ENCODE measurements around the gene RXRA. TPM values are rescaled to one million over a fixed set of nuclear protein-coding genes. Genes with fewer than 3 reads are reported as not detected.

RXRA gene
- total and polyA plus RNA-seq, 2 of the 4 experiments (the other 2 are of a cell fraction) = 7.5 to 17.9 TPM

DNA sequence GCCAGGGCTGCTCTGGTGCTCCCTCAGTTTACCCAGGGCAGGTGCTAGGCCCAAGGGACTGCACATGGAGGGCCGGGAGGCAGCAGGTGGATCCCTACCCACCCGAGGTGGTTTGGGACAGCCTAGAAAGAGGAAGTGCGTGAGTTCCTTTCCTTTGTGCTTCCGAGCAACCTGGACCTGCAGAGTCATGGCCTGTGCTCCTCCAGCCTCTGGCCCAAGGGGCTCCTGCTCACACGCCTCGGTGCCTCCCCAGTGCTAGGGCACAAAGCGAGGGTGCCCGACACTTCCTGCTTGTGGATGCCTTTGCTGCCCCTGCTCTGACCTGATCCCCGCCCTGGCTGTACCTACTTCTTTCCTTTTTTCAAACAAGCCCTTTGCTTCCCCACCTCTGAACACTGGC is 79.3 kb downstream of the RXRA start:
- no peaks in the 10 kb centered on the region for H3K9me3 ChIP-seq (ENCODE audit: control insufficient read depth, insufficient read depth, low read length)
- peak overlapping the region; percentile 10 for H2AFZ ChIP-seq (replicated peaks; ENCODE audit: low read length, poor library complexity)
- POLR2A ChIA-PET (ENCODE audit: unreplicated experiment) = no interaction called here
- H3K4me2 ChIP-seq (ENCODE audit: low read depth, low read length) = no peak overlapping the region
- H3K4me3 ChIP-seq (ENCODE audit: insufficient read depth, low read depth, low read length) = no peak overlapping the region
- 100% methylated on average over 2 of the region's 9 CpGs; no CpG with 5 or more reads in 1 of the 2 experiments for WGBS, 2 experiments (ENCODE audit: extremely low coverage in 2 of 2, insufficient read length in 1 of 2)
- H3K56ac ChIP-seq (ENCODE audit: extremely low read depth, insufficient read depth, low read length) = no peak overlapping the region
- ATAC-seq (ENCODE audit: low read depth) (no peak), DNase-seq (no peak)
- H2AK9ac ChIP-seq (replicated peaks; ENCODE audit: low read depth, low read length, poor library complexity) = no peak overlapping the region
- no TSS peak for BruUV-seq (replicated peaks)
- H2BK15ac ChIP-seq (ENCODE audit: low read depth, low read length) = peak overlapping the region; percentile 54; the same call in 2 of the 3 replicates
- CTCF ChIA-PET = no interaction called here
- H2AK5ac ChIP-seq (ENCODE audit: low read depth, low read length) = peak overlapping the region; percentile 39; the same call in 1 of the 2 replicates
- no peak overlapping the region for H2BK20ac ChIP-seq (ENCODE audit: low read depth, low read length)
- H3K27ac ChIP-seq (ENCODE audit: insufficient read depth, low read length) = no peak overlapping the region
- H4K20me1 ChIP-seq (ENCODE audit: insufficient read depth, low read length) = peaks cover 61% of the 10 kb centered on the region
- H2BK120ac ChIP-seq (ENCODE audit: low read depth, low read length) = peak overlapping the region; percentile 3
- in situ Hi-C loops (cut with MboI; ENCODE audit: low sequenced_read_pairs) (loop anchor here (25.0 kb wide), 1 partner anchor 593 kb away; no protein-coding TSS in a partner anchor), intact Hi-C loops (cut with micrococcal nuclease) (no loop called here), dilution Hi-C loops (cut with HindIII; ENCODE audit: low sequenced_read_pairs, unreplicated experiment) (no loop called here)
- H3K23ac ChIP-seq (ENCODE audit: low read depth, low read length) = no peak overlapping the region
- no peak overlapping the region for H3K18ac ChIP-seq (ENCODE audit: low read depth, low read length)
- TF ChIP-seq MAFK (IDR thresholded peaks at IDR 0.05; ENCODE audit: low read depth, low read length) = no peak
- TF ChIP-seq RCOR1 (IDR thresholded peaks at IDR 0.05; ENCODE audit: insufficient replicate concordance, low read length) = no peak
- TF ChIP-seq, protein P1, sequence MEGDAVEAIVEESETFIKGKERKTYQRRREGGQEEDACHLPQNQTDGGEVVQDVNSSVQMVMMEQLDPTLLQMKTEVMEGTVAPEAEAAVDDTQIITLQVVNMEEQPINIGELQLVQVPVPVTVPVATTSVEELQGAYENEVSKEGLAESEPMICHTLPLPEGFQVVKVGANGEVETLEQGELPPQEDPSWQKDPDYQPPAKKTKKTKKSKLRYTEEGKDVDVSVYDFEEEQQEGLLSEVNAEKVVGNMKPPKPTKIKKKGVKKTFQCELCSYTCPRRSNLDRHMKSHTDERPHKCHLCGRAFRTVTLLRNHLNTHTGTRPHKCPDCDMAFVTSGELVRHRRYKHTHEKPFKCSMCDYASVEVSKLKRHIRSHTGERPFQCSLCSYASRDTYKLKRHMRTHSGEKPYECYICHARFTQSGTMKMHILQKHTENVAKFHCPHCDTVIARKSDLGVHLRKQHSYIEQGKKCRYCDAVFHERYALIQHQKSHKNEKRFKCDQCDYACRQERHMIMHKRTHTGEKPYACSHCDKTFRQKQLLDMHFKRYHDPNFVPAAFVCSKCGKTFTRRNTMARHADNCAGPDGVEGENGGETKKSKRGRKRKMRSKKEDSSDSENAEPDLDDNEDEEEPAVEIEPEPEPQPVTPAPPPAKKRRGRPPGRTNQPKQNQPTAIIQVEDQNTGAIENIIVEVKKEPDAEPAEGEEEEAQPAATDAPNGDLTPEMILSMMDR (conservative IDR thresholded peaks at IDR 0.05; ENCODE audit: low read depth, low read length) = no peak
- no peak for TF ChIP-seq SMC3 (IDR thresholded peaks at IDR 0.05; ENCODE audit: low read depth, low read length)
- no peak for TF ChIP-seq CHD1 (IDR thresholded peaks at IDR 0.05; ENCODE audit: low read depth, low read length)
- TF ChIP-seq MXI1 (IDR thresholded peaks at IDR 0.05; ENCODE audit: borderline replicate concordance, low read depth, low read length) = no peak
- no peak for TF ChIP-seq FOS (IDR thresholded peaks at IDR 0.05; ENCODE audit: low read depth, low read length)
- TF ChIP-seq POLR2A (IDR thresholded peaks at IDR 0.05; ENCODE audit: low read depth, low read length) = no peak
- TF ChIP-seq MAZ (IDR thresholded peaks at IDR 0.05; ENCODE audit: borderline replicate concordance, low read depth, low read length) = no peak
- TF ChIP-seq, protein P2, sequence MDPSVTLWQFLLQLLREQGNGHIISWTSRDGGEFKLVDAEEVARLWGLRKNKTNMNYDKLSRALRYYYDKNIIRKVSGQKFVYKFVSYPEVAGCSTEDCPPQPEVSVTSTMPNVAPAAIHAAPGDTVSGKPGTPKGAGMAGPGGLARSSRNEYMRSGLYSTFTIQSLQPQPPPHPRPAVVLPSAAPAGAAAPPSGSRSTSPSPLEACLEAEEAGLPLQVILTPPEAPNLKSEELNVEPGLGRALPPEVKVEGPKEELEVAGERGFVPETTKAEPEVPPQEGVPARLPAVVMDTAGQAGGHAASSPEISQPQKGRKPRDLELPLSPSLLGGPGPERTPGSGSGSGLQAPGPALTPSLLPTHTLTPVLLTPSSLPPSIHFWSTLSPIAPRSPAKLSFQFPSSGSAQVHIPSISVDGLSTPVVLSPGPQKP (IDR thresholded peaks at IDR 0.05; ENCODE audit: borderline replicate concordance, low read depth, low read length) = no peak
- no peak for TF ChIP-seq RFX5 (IDR thresholded peaks at IDR 0.05; ENCODE audit: low read depth, low read length)
- TF ChIP-seq, protein P3, sequence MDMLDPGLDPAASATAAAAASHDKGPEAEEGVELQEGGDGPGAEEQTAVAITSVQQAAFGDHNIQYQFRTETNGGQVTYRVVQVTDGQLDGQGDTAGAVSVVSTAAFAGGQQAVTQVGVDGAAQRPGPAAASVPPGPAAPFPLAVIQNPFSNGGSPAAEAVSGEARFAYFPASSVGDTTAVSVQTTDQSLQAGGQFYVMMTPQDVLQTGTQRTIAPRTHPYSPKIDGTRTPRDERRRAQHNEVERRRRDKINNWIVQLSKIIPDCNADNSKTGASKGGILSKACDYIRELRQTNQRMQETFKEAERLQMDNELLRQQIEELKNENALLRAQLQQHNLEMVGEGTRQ (IDR thresholded peaks at IDR 0.05; ENCODE audit: low read depth, low read length) = no peak
- TF ChIP-seq BHLHE40 (IDR thresholded peaks at IDR 0.05; ENCODE audit: low read depth, low read length) = no peak
- peak overlapping the region; percentile 15 for H3K4ac ChIP-seq (ENCODE audit: low read depth, low read length)
- H4K91ac ChIP-seq (ENCODE audit: insufficient read depth, low read depth, low read length) = peak overlapping the region; percentile 25; the same call in 1 of the 2 replicates
- peaks cover 13% of the 10 kb centered on the region; the same call in 1 of the 2 replicates for H3K9me1 ChIP-seq (ENCODE audit: insufficient read depth, low read length)
- H2BK5ac ChIP-seq (ENCODE audit: low read depth, low read length, poor library complexity, severe bottlenecking) = no peak overlapping the region
- no peak overlapping the region for H3K14ac ChIP-seq (replicated peaks; ENCODE audit: low read depth, low read length)
- H3K36me3 ChIP-seq (ENCODE audit: control insufficient read depth, insufficient read depth, low read length) = peaks cover 18% of the 10 kb centered on the region; the same call in 1 of the 2 replicates
- no peak overlapping the region for H4K8ac ChIP-seq (ENCODE audit: low read depth in 2 of 2, low read length in 2 of 2)
- peaks cover 11 to 81% of the 10 kb centered on the region in 2 experiments for H3K79me1 ChIP-seq (ENCODE audit: low read depth in 1 of 2, low read length in 2 of 2)
- H3K27me3 ChIP-seq (ENCODE audit: control insufficient read depth, insufficient read depth, low read length) = no peaks in the 10 kb centered on the region
- no peak overlapping the region for H4K5ac ChIP-seq (ENCODE audit: low read depth, low read length)
- no peak overlapping the region for H3K9ac ChIP-seq (ENCODE audit: low read depth, low read length)
- peaks cover 30% of the 10 kb centered on the region for H3K4me1 ChIP-seq (ENCODE audit: control insufficient read depth, insufficient read depth, low read length)
